Stimulated activated CD4-positive, alpha-beta T cell treated with anti-CD3 and anti-CD28 coated beads, Interleukin-4, amount 100 ng/mL, for 48 hours (primary cell): ENCODE measurements around the gene RAP1GAP.
A peak's percentile ranks its signal among the peaks of the same experiment; 100 is the strongest.

Experiments used
- DNase-seq, 2 donors: peaks; one replicate each; pipeline ENCODE4 v3.0.0-alpha.2; 2020; ENCODE audit warnings: low read depth in 2 of 2

The RAP1GAP gene

GRCh38 chr1:21625390-21626190, 43.6 kb downstream of the RAP1GAP start:
- DNase-seq, result no peak

GRCh38 chr1:21624571-21625389, 44.4 kb downstream of the RAP1GAP start:
- no peak for DNase-seq

- no peak for DNase-seq
Measured at GRCh38 chr1:21623410-21623961, 45.7 kb downstream of the RAP1GAP start.

- peak; percentile 49 for DNase-seq
Measured at GRCh38 chr1:21622466-21623315, 46.5 kb downstream of the RAP1GAP start.

- DNase-seq, result no peak
Measured at GRCh38 chr1:21621761-21622436, 47.3 kb downstream of the RAP1GAP start.

- DNase-seq, result no peak
Measured at GRCh38 chr1:21621051-21621450, 48.1 kb downstream of the RAP1GAP start.

- no peak for DNase-seq
Measured at GRCh38 chr1:21620496-21620895, 48.7 kb downstream of the RAP1GAP start.

- no peak for DNase-seq
Measured at GRCh38 chr1:21620011-21620410, 49.1 kb downstream of the RAP1GAP start.

GRCh38 chr1:21619375-21619947, 49.7 kb downstream of the RAP1GAP start:
- DNase-seq, result no peak

GRCh38 chr1:21618561-21619374, 50.4 kb downstream of the RAP1GAP start:
- DNase-seq, result no peak

- DNase-seq, result no peak
Measured at GRCh38 chr1:21618059-21618458, 51.1 kb downstream of the RAP1GAP start.

GRCh38 chr1:21617126-21617738, 51.9 kb downstream of the RAP1GAP start:
- no peak for DNase-seq

GRCh38 chr1:21616372-21616771, 52.8 kb downstream of the RAP1GAP start:
- no peak for DNase-seq

GRCh38 chr1:21614419-21615115, 54.6 kb downstream of the RAP1GAP start:
- no peak for DNase-seq

- no peak for DNase-seq
Measured at GRCh38 chr1:21613072-21613867, 55.9 kb downstream of the RAP1GAP start.

- DNase-seq, result no peak
Measured at GRCh38 chr1:21612057-21612456, 57.1 kb downstream of the RAP1GAP start.

- no peak for DNase-seq
Measured at GRCh38 chr1:21610989-21611785, 58.0 kb downstream of the RAP1GAP start.
